SH-SY5Y (cell line): ENCODE results near the gene COQ10B.

ENCODE experiments used
- GATA2 ChIP-seq: IDR thresholded peaks from 2 replicates; pipeline ENCODE4 v1.6.1; 2011; ENCODE audit warnings: mild to moderate bottlenecking, low read depth, low read length
- GATA3 ChIP-seq: IDR thresholded peaks from 2 replicates; pipeline ENCODE4 v1.6.1; 2011; ENCODE audit warnings: low read depth, mild to moderate bottlenecking, low read length, moderate library complexity

DNA sequence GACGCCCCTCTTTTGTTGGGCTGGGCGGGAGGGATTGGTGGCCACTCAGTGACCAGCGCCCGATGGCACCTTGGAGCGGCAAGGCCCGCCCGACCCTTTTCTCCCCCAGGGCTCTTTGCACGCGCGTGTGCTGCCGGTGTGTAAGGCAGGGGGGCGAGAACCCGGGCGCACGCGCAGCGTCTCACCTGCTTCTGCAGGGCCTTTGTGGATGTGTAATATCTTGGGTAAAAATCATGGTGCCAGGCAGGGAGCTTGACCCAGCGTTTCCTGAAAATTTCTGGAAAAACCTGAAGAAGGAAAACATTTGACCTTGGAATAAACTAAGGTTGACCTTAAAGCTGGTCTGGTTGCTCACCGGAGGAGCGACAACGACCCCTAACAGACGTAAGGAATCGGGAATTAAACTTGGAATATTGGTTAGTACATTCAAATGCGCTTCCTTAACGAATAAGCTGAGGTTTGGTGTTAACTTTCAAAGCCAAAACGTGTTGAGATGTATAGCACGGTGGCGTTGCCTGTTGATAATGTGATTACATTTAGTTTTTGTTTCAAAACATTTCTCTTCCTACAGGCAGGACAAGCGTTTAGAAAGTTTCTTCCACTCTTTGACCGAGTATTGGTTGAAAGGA, 47.3 kb downstream of the COQ10B start:
- TF ChIP-seq GATA2: no peak
- no peak for TF ChIP-seq GATA3
